ENCODE data around the gene GRIN2C. TPM values are rescaled to one million over a fixed set of nuclear protein-coding genes. Genes with fewer than 3 reads are reported as not detected.

The GRIN2C gene
- total RNA-seq, 1 donor from 2014 or later, result 0.52 TPM

- no peak for ATAC-seq
- intact Hi-C loops (cut with micrococcal nuclease), result no loop called here
- no peak for DNase-seq
Observed at GRCh38 chr17:74866198-74866835, 6.6 kb upstream of the GRIN2C start.

GRCh38 chr17:74865504-74866197 lies 6.0 kb upstream of the GRIN2C start:
- no peak for DNase-seq
- intact Hi-C loops (cut with micrococcal nuclease), result no loop called here
- no peak for ATAC-seq

- DNase-seq (peak; percentile 84), ATAC-seq (peak; percentile 72)
- intact Hi-C loops (cut with micrococcal nuclease), result loop anchor here (5.0 kb wide), 1 partner anchor 73 kb away; no protein-coding TSS in a partner anchor
Observed at GRCh38 chr17:74864866-74865395, 5.2 kb upstream of the GRIN2C start.

GRCh38 chr17:74864297-74864865 lies 4.7 kb upstream of the GRIN2C start:
- intact Hi-C loops (cut with micrococcal nuclease), result loop anchor here (5.0 kb wide), 1 partner anchor 72 kb away; no protein-coding TSS in a partner anchor
- ATAC-seq (peak; percentile 2), DNase-seq (no peak)

GRCh38 chr17:74863420-74864296 lies 4.0 kb upstream of the GRIN2C start:
- no peak for DNase-seq
- intact Hi-C loops (cut with micrococcal nuclease), result loop anchor here (5.0 kb wide), 1 partner anchor 71 kb away; no protein-coding TSS in a partner anchor
- no peak for ATAC-seq

GRCh38 chr17:74862919-74863318 lies 3.2 kb upstream of the GRIN2C start:
- no peak for DNase-seq
- intact Hi-C loops (cut with micrococcal nuclease), result loop anchor here (5.0 kb wide), 1 partner anchor 71 kb away; no protein-coding TSS in a partner anchor
- ATAC-seq, result no peak

- ATAC-seq, result peak; percentile 66
- intact Hi-C loops (cut with micrococcal nuclease), result loop anchor here (5.0 kb wide), 1 partner anchor 70 kb away; no protein-coding TSS in a partner anchor
- peak; percentile 86 for DNase-seq
Observed at GRCh38 chr17:74862108-74862901, 2.6 kb upstream of the GRIN2C start.

GRCh38 chr17:74861662-74862107 lies 2.0 kb upstream of the GRIN2C start:
- intact Hi-C loops (cut with micrococcal nuclease), result loop anchor here (5.0 kb wide), 1 partner anchor 69 kb away; no protein-coding TSS in a partner anchor
- ATAC-seq (no peak), DNase-seq (no peak)

- intact Hi-C loops (cut with micrococcal nuclease), result loop anchor here (5.0 kb wide), 1 partner anchor 69 kb away; no protein-coding TSS in a partner anchor
- DNase-seq, result no peak
- ATAC-seq, result no peak
Observed at GRCh38 chr17:74860872-74861661, 1.4 kb upstream of the GRIN2C start.

GRCh38 chr17:74860229-74860871 lies 665 bp upstream of the GRIN2C start:
- DNase-seq (no peak), ATAC-seq (no peak)
- intact Hi-C loops (cut with micrococcal nuclease), result loop anchor here (5.0 kb wide), 1 partner anchor 68 kb away; no protein-coding TSS in a partner anchor

- ATAC-seq, result no peak
- intact Hi-C loops (cut with micrococcal nuclease), result no loop called here
- no peak for DNase-seq
Observed at GRCh38 chr17:74858672-74859458, 820 bp downstream of the GRIN2C start.

- intact Hi-C loops (cut with micrococcal nuclease), result no loop called here
- ATAC-seq (no peak), DNase-seq (no peak)
Observed at GRCh38 chr17:74857191-74857590, 2.5 kb downstream of the GRIN2C start.

- ATAC-seq (no peak), DNase-seq (no peak)
Observed at GRCh38 chr17:74856112-74856511, 3.6 kb downstream of the GRIN2C start.

GRCh38 chr17:74855323-74855722 lies 4.4 kb downstream of the GRIN2C start:
- ATAC-seq (no peak), DNase-seq (no peak)
- intact Hi-C loops (cut with micrococcal nuclease), result no loop called here

More at GRCh38 chr17:74856112-74856511, 3.6 kb downstream of the GRIN2C start:
- intact Hi-C loops (cut with micrococcal nuclease), result no loop called here

GRCh38 chr17:74854792-74855191 lies 4.9 kb downstream of the GRIN2C start:
- DNase-seq (no peak), ATAC-seq (no peak)
- intact Hi-C loops (cut with micrococcal nuclease), result no loop called here

GRCh38 chr17:74853669-74854068 lies 6.0 kb downstream of the GRIN2C start:
- no peak for ATAC-seq
- intact Hi-C loops (cut with micrococcal nuclease), result no loop called here
- DNase-seq, result no peak

All from left ventricle myocardium superior (tissue), 1 donor.